ENCODE data around the gene OSBPL2.

GRCh38 chr20:62315773-62316172, 77.5 kb downstream of the OSBPL2 start:
- TF ChIP-seq CTCF (IDR thresholded peaks at IDR 0.05; ENCODE audit: low read depth, low read length, missing input control) (no peak), SP1 (IDR thresholded peaks at IDR 0.05) (no peak), YY1 (IDR thresholded peaks at IDR 0.05) (no peak), ATF3 (IDR thresholded peaks at IDR 0.05) (no peak), GABPA (IDR thresholded peaks at IDR 0.05 in 1 of 2, conservative IDR thresholded peaks at IDR 0.05 in 1 of 2) (no peak), TAF1 (conservative IDR thresholded peaks at IDR 0.05) (no peak), HNF4G (IDR thresholded peaks at IDR 0.05) (no peak), REST (IDR thresholded peaks at IDR 0.05) (no peak), JUND (IDR thresholded peaks at IDR 0.05) (no peak), MAX (IDR thresholded peaks at IDR 0.05) (no peak), FOXA1 (IDR thresholded peaks at IDR 0.05) (no peak), RAD21 (IDR thresholded peaks at IDR 0.05) (no peak), ZBTB33 (IDR thresholded peaks at IDR 0.05) (no peak)

Data from liver (tissue), 3 donors.